ENCODE measurements around the gene HPF1.
"Not testable (repeated sequence)": the region's sequence is repeated elsewhere in the genome, so short reads cannot be mapped to it uniquely, and the experiment has no call there.

HPF1 gene

GRCh38 chr4:169757575-169758184 lies at the start of gene HPF1:
Gene HPF1 (minus strand): TSS chr4:169757944. CDS start chr4:169757877, 67 bp downstream.
- peak; percentile 99 for DNase-seq

DNA sequence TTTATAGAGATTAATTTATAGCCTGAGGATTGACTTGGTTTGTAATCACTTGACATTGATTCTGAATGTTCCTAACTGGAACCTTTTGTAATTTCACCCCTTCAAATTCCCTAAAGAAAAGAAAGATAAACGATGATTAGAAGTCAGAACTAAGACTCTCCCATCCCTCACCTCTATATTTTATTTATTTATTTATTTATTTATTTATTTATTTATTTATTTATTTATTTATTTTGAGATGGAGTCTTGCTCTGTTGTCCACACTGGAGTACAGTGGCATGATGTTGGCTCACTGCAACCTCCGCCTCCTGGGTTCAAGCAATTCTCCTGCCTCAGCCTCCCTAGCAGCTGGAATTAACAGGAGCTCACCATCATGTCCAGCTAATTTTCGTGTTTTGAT lies 49.0 kb upstream of the HPF1 start:
- DNase-seq = not testable (repeated sequence)

DNA sequence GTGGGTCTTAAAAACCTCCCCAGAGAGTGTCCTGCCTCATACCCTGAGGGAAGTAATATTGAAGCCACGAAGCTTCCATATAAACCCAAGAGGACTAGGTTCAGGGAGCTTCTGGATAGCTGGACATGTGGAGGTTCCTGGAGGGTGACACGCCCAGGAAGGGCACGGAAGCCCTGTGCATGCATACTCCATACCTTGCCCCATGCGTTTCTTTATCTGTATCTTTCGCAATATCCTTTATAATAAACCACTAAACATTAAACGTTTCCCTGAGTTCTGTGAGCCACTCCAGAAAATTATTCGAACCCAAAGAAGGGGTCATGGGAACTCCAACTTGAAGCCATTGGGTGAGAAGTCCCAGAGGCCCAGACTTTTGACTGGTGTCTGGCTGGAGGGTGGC lies 45.7 kb upstream of the HPF1 start:
- peak; percentile 8 for DNase-seq

DNA sequence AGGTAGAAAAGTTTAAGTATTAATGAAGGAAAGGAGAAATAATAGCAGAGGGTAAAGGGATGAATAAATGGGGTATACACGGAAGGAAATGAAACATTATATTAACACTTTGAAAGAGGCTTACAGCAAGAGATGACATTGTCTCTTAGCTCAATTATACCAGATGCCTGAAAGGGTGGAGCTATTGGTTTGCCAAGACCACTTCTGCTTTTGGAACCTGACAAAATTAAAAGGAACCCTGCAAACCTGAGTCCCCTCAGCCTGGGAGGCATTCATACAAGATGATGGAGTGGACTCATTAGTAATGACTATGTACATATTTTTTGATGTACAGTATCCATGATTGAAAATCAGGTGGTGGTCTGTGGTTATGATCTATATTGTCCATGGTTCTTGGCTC lies 45.1 kb upstream of the HPF1 start:
- peak; percentile 60 for DNase-seq

GRCh38 chr4:169800541-169800940 lies 42.8 kb upstream of the HPF1 start:
- no peak for DNase-seq

DNA sequence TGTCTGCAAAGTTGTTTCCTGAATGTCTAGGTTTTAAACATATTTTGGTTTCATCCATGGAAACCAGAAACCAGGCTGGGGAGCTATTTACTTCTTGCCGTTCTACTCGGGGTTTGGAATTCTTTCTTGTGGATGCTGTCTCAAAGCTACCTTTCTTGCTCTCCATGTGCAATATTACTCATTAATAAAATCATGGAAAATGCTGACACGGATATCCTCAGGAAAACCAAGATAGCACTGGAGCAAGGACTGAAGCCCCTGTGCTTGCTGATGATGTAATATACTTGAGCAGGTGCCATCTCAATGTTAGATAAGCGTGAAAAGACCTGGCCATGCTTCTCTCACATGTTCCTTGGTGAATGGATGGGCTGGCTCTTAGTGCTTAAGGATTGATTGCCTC lies 41.5 kb upstream of the HPF1 start:
- DNase-seq = no peak

DNA sequence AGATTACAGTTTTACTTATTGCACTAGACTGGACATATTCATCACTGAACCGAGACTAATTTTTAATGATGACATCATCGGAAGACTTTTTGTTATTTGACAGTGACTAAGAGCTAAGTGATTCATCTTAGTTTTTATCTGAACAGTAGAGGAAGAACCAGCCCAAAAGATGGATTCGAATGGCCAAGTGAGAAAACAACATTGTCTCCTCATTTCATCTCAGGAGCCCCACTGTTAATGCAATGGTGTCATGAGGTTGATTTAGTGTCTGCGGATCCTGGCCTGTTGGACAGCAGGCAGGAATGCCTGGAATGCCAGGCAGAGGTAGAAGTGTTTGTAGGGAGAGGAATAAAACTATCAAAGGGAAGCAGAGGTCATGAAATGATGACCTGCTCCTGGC lies 37.8 kb upstream of the HPF1 start:
- no peak for DNase-seq

GRCh38 chr4:169791527-169792156 lies 33.9 kb upstream of the HPF1 start:
- DNase-seq = peak; percentile 77

DNA sequence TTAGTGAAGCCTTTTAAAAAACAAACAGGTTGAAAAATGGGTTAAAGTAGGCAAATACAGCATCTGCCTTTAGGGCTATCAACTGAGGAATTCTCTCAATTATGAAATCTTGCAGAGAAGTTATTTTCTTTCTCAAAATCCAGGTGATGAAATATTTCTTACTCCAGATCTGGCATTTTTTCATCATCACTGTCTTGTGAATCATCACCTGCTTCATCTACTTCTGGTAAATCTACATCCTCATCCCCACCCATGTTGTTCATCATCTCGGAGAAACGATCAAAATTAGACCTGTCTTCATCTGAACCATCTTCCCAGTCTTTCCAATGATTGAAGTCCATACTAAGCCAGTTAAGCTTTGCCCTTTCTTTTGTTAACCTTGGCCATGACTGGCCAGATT lies 33.3 kb upstream of the HPF1 start:
- no peak for DNase-seq

- peak; percentile 28 for DNase-seq
These were observed 17.0 kb upstream of the HPF1 start for GRCh38 chr4:169774466-169775445.

DNA sequence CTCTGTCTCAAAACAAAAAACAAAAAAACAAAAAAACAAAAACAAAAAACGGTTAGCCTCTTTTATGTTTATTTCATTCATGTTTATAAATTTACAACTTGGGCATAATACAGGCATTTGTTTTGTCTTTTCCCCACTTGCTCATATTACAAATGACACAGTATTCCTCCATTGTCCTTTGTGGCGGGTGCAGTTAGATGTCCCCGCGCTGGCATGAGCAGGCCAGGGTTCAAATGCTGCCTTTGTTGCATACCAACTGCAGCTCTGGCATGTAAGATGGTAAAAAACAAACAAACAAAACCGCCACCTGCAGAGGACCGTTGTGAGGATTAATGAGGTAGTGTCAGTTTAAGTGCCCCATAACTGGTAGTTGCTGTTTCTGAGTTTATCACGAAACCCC lies 16.1 kb upstream of the HPF1 start:
- DNase-seq = no peak

DNA sequence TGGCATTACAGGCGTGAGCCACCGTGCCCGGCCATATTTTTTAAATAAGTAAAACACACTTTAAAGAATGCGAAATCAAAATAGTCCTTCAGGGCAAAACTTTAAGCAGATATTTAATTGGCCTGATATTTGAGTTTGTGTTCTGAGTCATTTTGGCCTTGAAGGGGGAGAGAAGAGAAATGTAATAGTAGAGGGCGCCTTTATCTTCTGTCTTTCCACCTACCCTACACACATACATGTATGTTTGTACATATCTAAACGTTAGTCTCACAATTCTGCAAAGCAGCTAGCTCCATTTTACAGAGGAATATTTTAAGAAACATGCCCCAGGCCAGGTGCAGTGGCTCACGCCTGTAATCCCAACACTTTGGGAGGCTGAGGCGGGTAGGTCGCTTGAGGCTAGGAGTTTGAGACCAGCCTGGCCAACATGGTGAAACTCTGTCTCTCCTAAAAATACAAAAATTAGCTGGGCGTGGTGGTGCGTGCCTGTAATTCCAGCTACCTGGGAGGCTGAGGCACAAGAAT lies 13.9 kb upstream of the HPF1 start:
- DNase-seq = not testable (repeated sequence)

- DNase-seq = no peak
These were observed 12.7 kb upstream of the HPF1 start for GRCh38 chr4:169770416-169770815.

DNA sequence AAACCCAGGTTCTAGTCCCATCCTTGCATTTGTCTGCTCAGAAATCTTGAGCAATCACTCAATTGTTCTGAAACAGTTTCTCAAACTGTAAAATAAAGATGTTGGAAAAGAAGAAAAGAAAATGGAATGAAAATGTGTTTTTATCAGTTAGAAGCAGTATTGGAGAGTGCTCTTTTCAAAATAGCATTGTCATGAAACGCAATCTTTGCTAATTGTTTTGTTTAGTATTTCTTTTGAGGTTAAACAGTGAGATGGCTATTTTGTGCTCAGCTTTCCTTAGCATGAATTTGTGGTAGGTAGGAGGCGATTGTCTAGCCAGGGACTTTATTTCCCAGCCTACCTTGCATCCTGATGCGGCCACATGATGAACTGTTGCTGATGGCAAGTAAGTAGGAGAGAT lies 10.6 kb upstream of the HPF1 start:
- DNase-seq = no peak

DNA sequence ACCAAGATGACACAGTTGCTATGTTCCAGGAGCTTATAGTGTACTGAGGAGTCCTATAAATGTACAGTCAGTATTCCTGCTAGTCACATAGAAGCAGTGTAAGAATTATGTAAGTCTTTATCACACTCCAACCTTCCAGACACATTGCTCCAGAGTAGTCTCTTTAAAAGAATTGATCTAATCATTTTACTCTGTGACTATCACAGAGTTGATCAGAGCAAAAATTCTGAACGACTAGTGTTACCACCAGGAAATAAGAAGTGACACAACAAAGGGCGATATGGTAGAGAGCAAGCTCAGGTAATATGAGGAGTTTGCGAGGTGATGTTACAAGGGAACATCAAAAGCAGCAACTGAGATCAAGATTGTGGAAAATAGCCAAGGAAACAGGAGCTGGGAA lies 9.0 kb upstream of the HPF1 start:
- DNase-seq = no peak

- DNase-seq = no peak
These were observed 8.1 kb upstream of the HPF1 start for GRCh38 chr4:169765835-169766234.

DNA sequence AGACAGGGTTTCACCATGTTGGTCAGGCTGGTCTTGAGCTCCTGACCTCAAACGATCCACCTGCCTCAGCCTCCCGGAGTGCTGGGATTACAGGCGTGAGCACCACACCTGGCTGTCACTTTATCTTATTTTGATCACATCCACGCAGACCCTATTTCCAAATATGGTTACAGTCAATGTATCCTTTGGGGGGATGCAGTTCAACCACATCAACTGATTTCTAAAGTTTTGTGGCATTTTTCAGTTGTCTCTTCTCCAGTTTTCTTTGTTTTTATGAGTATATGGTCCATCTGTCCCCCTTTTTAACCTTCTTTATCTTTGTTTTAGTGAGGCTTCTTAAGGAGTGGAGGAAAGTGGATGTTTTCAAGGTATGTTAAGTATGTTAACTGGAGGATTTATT lies 4.1 kb upstream of the HPF1 start:
- DNase-seq = no peak

DNA sequence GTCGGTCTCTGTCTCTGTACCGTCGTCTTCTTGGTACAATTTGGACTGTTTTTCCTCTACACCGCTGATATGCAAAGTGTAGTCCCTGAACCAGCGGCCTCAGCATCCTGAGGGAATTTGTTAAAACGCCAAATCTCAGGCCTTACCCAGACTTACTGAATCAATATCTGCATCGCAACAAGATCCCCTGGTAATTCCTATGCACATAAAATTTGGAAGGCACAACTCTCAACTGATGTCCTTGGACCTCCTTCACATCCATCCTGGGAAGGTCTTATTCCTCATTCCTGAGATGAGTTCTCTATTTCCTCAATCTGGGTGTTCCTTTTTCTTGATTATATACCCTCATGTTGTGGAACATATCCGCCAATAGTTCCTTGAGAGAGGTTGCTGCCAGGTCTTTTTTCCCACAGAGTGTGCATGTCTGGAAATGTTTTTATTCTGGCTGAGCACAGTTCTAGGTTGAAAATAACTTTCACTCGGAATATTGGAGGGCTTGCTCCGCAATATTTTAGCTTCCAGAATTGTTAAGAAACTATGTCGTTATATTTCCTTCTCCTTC lies 738 bp upstream of the HPF1 start:
- DNase-seq = no peak

DNA sequence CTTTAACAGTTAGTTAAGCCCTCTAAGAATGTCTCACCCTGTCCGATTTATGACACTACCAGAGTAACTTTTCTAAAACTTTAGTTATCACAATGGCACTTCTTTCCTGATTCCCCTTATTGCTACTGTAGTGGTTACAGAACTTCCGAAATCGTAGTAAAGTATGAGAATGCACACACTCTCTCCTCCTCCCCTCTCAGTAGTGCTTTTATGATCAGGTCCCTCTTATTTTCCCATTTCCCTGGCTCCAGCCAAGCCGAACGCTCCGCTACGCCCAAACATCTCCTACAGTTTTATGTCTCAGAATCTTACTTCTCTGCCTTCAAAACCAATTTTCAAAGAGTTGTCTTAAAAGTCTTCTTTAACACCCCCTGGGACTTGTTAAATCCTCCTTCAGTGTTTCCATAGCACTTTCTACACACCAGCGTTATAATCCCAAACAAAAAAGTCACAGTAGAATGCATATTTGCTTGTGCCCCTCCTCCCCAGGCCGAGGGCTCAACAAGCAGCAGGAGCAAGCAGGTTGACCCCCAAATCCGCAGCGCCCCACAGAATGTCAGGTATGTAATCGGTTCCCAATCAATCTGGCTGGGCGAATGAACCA lies 671 bp downstream of the HPF1 start:
- peak; percentile 19 for DNase-seq

DNA sequence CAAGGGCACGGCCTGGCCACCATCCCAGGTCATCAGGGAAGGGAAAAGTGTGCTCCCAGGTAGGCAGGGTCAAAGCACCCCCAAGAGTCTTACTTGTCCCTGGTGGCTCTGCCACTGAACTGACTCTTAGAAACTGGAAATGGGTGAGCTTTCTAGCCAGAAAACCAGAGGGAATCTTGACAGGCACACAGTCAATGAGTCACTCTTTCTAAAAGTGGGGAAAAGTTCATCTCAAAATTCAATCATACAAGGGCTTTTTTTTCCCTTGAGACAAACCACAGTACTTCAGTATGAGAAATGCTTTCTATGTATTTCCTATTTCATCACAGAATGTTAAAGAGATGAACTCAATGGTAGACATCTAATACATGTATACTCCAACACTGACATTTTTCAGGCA lies 12.5 kb downstream of the HPF1 start:
- DNase-seq = no peak

DNA sequence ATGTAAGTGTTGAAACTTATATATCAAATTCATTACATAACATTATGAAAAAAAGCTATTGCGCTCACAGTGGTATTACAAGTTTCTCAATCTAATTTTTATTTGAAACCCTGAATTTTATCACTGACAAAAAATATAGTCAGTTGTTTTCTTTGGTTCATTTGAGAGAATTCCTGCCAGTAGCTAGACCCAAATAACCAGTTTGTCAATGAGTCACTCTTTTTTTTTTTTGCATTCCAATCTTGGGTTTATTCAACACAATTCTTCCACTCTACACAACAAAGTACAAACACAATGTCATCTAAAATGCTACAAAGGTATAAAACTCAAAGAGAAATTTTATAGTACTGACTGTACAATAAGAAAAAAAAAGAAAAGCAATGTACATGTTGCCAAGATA lies 13.1 kb downstream of the HPF1 start:
- no peak for DNase-seq

DNA sequence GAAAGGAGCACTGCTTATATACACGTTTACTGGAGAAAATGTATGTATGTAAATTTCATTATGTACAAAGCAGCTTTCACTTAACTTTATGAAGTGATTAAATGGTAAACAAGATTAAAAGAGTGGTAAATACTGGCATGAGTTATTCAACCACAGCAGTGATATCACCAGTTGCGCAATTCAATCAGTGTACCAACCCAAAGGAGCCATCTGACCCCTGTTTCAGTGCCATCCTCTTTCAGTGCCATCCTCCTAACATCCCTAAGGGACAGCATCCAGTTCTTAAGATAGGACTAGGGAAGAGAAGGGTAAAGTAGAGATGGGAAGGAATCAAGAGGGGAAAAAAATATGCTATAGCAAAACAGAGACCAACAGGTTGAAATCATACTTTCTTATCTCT lies 16.2 kb downstream of the HPF1 start:
- DNase-seq = peak; percentile 30

GRCh38 chr4:169738604-169739003 lies 19.1 kb downstream of the HPF1 start:
- DNase-seq = not testable (repeated sequence)
